Testis (tissue), 2 donors: Measurements from ENCODE around the gene SH3TC1.

Experiments used
- POLR2A ChIP-seq: fragments of 450-650 bp; IDR thresholded peaks from one replicate; pipeline ENCODE4 v1.6.1; 2017; ENCODE audit warnings: antibody characterized with exemption, mild to moderate bottlenecking, moderate library complexity
- TF ChIP-seq, protein P1 (sequence below), 3 experiments: fragments of 450-650 bp in 2 of 3; fragments of 200-600 bp in 1 of 3; sonication (generic) in 1 of 3; IDR thresholded peaks; one replicate each; pipeline ENCODE4 v1.5.1; 2016 to 2019; ENCODE audit warnings: antibody characterized with exemption in 3 of 3, mild to moderate bottlenecking in 2 of 3, moderate library complexity in 1 of 3

DNA sequence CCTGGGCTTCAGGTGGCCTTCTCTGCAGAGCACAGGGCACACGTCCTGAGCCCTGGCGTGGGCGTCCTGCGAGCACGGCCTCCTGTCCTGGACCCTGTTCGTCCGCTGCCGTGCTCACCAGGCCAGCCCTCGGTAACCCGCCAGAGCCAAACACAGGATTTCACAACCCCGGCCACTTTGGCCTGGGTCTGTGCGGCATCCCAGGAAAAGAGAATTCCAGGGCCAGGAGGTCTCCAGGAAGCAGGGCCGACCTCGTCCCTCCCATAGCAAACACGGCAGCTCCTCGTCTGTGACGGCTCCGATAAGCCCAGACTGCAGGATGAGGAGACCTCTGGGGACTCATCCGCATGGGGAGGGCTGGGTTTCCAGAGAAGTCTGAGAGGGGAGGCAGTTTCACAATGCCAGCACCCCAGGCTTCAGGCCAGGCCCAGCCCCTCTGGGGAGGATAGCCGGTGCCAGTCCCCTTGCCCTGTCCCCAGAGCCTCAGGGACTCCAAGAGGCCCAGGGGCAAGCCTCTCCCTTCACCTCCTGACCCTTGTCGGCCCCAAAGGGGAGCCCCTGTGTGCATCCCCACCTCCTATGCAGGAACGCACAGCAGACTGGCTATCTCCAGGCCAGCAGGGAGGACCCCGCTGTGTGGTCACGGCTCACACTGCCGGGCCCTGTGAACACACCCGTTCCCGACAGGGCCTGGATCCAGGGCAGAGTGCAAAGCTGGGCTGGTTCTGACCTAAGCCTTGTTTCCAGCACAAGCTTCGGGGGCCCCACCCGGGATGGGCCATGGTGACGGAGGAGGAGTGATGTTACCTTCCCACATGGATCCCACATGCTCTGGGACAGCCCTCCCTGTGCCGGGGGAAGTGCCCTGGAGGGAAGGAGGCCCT, 48.2 kb downstream of the SH3TC1 start:
- TF ChIP-seq, protein P1, sequence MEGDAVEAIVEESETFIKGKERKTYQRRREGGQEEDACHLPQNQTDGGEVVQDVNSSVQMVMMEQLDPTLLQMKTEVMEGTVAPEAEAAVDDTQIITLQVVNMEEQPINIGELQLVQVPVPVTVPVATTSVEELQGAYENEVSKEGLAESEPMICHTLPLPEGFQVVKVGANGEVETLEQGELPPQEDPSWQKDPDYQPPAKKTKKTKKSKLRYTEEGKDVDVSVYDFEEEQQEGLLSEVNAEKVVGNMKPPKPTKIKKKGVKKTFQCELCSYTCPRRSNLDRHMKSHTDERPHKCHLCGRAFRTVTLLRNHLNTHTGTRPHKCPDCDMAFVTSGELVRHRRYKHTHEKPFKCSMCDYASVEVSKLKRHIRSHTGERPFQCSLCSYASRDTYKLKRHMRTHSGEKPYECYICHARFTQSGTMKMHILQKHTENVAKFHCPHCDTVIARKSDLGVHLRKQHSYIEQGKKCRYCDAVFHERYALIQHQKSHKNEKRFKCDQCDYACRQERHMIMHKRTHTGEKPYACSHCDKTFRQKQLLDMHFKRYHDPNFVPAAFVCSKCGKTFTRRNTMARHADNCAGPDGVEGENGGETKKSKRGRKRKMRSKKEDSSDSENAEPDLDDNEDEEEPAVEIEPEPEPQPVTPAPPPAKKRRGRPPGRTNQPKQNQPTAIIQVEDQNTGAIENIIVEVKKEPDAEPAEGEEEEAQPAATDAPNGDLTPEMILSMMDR (IDR thresholded peaks at IDR 0.05), result no peak
- no peak for TF ChIP-seq POLR2A
